Measurements from ENCODE around the gene ACTG2.

Gene ACTG2

GRCh38 chr2:73963385-73964120 lies 70.7 kb downstream of the ACTG2 start:
- TF ChIP-seq CTCF (IDR thresholded peaks at IDR 0.05; ENCODE audit: low read depth, low read length) = no peak
- in situ Hi-C loops (cut with HindIII; ENCODE audit: low sequenced_read_pairs) = no loop called here
- no peak overlapping the region for H3K4me3 ChIP-seq (ENCODE audit: low read depth, low read length)
- DNase-seq (ENCODE audit: low read depth, low spot score) = no peak

GRCh38 chr2:73964223-73964622 lies 71.4 kb downstream of the ACTG2 start:
- H3K4me3 ChIP-seq (ENCODE audit: low read depth, low read length) = no peak overlapping the region
- no peak for DNase-seq (ENCODE audit: low read depth, low spot score)
- in situ Hi-C loops (cut with HindIII; ENCODE audit: low sequenced_read_pairs) = no loop called here
- TF ChIP-seq CTCF (IDR thresholded peaks at IDR 0.05; ENCODE audit: low read depth, low read length) = no peak

- no peak for DNase-seq (ENCODE audit: low read depth, low spot score)
- TF ChIP-seq CTCF (IDR thresholded peaks at IDR 0.05; ENCODE audit: low read depth, low read length) = no peak
- in situ Hi-C loops (cut with HindIII; ENCODE audit: low sequenced_read_pairs) = no loop called here
- no peak overlapping the region for H3K4me3 ChIP-seq (ENCODE audit: low read depth, low read length)
Observed at GRCh38 chr2:73965053-73965452, 72.2 kb downstream of the ACTG2 start.

GRCh38 chr2:73968357-73968937 lies 75.6 kb downstream of the ACTG2 start:
- no peak for TF ChIP-seq CTCF (IDR thresholded peaks at IDR 0.05; ENCODE audit: low read depth, low read length)
- DNase-seq (ENCODE audit: low read depth, low spot score) = no peak
- in situ Hi-C loops (cut with HindIII; ENCODE audit: low sequenced_read_pairs) = no loop called here
- H3K4me3 ChIP-seq (ENCODE audit: low read depth, low read length) = no peak overlapping the region

GRCh38 chr2:73969356-73969755 lies 76.5 kb downstream of the ACTG2 start:
- in situ Hi-C loops (cut with HindIII; ENCODE audit: low sequenced_read_pairs) = no loop called here
- DNase-seq (ENCODE audit: low read depth, low spot score) = no peak
- TF ChIP-seq CTCF (IDR thresholded peaks at IDR 0.05; ENCODE audit: low read depth, low read length) = no peak
- H3K4me3 ChIP-seq (ENCODE audit: low read depth, low read length) = no peak overlapping the region

Data from astrocyte of the spinal cord (primary cell).